ENCODE measurements around the gene DPP3.

DPP3 gene

GRCh38 chr11:66462010-66462409 lies 18.2 kb upstream of the DPP3 start:
- TF ChIP-seq YY1 (IDR thresholded peaks at IDR 0.05; ENCODE audit: low read depth) (no peak), FOXM1 (IDR thresholded peaks at IDR 0.05; ENCODE audit: borderline replicate concordance, low read depth) (no peak), EP300 (IDR thresholded peaks at IDR 0.05; ENCODE audit: borderline replicate concordance) (no peak), ZBTB7A (IDR thresholded peaks at IDR 0.05; ENCODE audit: low read depth) (no peak), RAD21 (IDR thresholded peaks at IDR 0.05; ENCODE audit: low read depth) (no peak), TAF1 (IDR thresholded peaks at IDR 0.05; ENCODE audit: low read depth) (no peak)

GRCh38 chr11:66462911-66463310 lies 17.3 kb upstream of the DPP3 start:
- TF ChIP-seq NFIC (IDR thresholded peaks at IDR 0.05) (no peak), EGR1 (IDR thresholded peaks at IDR 0.05) (no peak), FOXM1 (IDR thresholded peaks at IDR 0.05; ENCODE audit: borderline replicate concordance, low read depth) (no peak)

- TF ChIP-seq TEAD4 (IDR thresholded peaks at IDR 0.05) (no peak), TAF1 (IDR thresholded peaks at IDR 0.05; ENCODE audit: low read depth) (no peak), YY1 (IDR thresholded peaks at IDR 0.05; ENCODE audit: low read depth) (no peak), EGR1 (IDR thresholded peaks at IDR 0.05) (no peak), TCF12 (IDR thresholded peaks at IDR 0.05; ENCODE audit: low read depth) (no peak), REST (IDR thresholded peaks at IDR 0.05; ENCODE audit: low read depth) (no peak), MAX (IDR thresholded peaks at IDR 0.05) (no peak), NFIC (IDR thresholded peaks at IDR 0.05) (no peak), EP300 (IDR thresholded peaks at IDR 0.05; ENCODE audit: borderline replicate concordance) (no peak), CREB1 (IDR thresholded peaks at IDR 0.05; ENCODE audit: low read depth) (no peak), RAD21 (IDR thresholded peaks at IDR 0.05; ENCODE audit: low read depth) (no peak), ZBTB7A (IDR thresholded peaks at IDR 0.05; ENCODE audit: low read depth) (no peak), USF1 (IDR thresholded peaks at IDR 0.05) (no peak), FOXM1 (IDR thresholded peaks at IDR 0.05; ENCODE audit: borderline replicate concordance, low read depth) (no peak), CEBPB (IDR thresholded peaks at IDR 0.05) (no peak)
These were observed 15.3 kb upstream of the DPP3 start for GRCh38 chr11:66464916-66465315.

GRCh38 chr11:66465373-66466224 lies 14.6 kb upstream of the DPP3 start:
- TF ChIP-seq NFIC (IDR thresholded peaks at IDR 0.05) = no peak
- TF ChIP-seq ZBTB7A (IDR thresholded peaks at IDR 0.05; ENCODE audit: low read depth) = no peak
- no peak for TF ChIP-seq REST (IDR thresholded peaks at IDR 0.05; ENCODE audit: low read depth)
- no peak for TF ChIP-seq TEAD4 (IDR thresholded peaks at IDR 0.05)
- no peak for TF ChIP-seq CEBPB (IDR thresholded peaks at IDR 0.05)
- TF ChIP-seq USF1 (IDR thresholded peaks at IDR 0.05) = no peak
- no peak for TF ChIP-seq EP300 (IDR thresholded peaks at IDR 0.05; ENCODE audit: borderline replicate concordance)
- no peak for TF ChIP-seq FOXM1 (IDR thresholded peaks at IDR 0.05; ENCODE audit: borderline replicate concordance, low read depth)
- no peak for TF ChIP-seq TAF1 (IDR thresholded peaks at IDR 0.05; ENCODE audit: low read depth)
- TF ChIP-seq EGR1 (IDR thresholded peaks at IDR 0.05) = no peak
- TF ChIP-seq TCF12 (IDR thresholded peaks at IDR 0.05; ENCODE audit: low read depth) = no peak
- TF ChIP-seq CREB1 (IDR thresholded peaks at IDR 0.05; ENCODE audit: low read depth) = no peak
- no peak for TF ChIP-seq YY1 (IDR thresholded peaks at IDR 0.05; ENCODE audit: low read depth)

GRCh38 chr11:66466225-66467033 lies 13.8 kb upstream of the DPP3 start, which contains the start of gene PELI3:
TSS of gene PELI3 (plus strand) at chr11:66466905. CDS start at chr11:66468129, 1,224 bp downstream.
- TF ChIP-seq REST (IDR thresholded peaks at IDR 0.05; ENCODE audit: low read depth) (no peak), CREB1 (IDR thresholded peaks at IDR 0.05; ENCODE audit: low read depth) (no peak), USF1 (IDR thresholded peaks at IDR 0.05) (peak; percentile 29; the same call in 1 of the 2 replicates), ZBTB7A (IDR thresholded peaks at IDR 0.05; ENCODE audit: low read depth) (peak; percentile 87), EGR1 (IDR thresholded peaks at IDR 0.05) (0 out of 2 replicates have a peak, but pooled peaks have one; percentile 38)
